ENCODE results near the gene SPATA31E1. TPM values are rescaled to one million over a fixed set of nuclear protein-coding genes. Genes with fewer than 3 reads are reported as not detected.
"Not testable (repeated sequence)": the region's sequence is repeated elsewhere in the genome, so short reads cannot be mapped to it uniquely, and the experiment has no call there.

SPATA31E1 gene
- total RNA-seq, 1 donor from 2014 or later, result not detected

DNA sequence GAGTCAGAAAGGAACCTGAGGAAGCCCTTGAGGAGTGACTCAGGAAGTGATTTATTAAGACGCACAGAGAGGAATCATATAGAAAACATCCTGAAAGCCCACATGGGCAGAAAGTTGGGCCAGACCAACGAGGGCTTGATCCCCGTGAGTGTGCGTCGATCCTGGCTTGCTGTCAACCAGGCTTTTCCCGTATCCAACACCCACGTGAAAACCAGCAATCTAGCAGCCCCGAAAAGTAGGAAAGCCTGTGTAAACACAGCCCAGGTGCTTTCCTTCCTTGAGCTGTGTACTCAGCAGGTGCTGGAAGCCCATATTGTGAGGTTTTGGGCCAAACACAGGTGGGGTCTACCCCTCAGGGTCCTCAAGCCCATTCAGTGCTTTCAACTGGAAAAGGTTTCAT, 38.9 kb downstream of the SPATA31E1 start:
- H3K4me3 ChIP-seq; H3K9me3 ChIP-seq (replicated peaks); H3K36me3 ChIP-seq; intact Hi-C loops (cut with micrococcal nuclease); H3K27ac ChIP-seq (replicated peaks); H3K27me3 ChIP-seq (ENCODE audit: low read depth); DNase-seq; H3K4me1 ChIP-seq: not testable (repeated sequence)

DNA sequence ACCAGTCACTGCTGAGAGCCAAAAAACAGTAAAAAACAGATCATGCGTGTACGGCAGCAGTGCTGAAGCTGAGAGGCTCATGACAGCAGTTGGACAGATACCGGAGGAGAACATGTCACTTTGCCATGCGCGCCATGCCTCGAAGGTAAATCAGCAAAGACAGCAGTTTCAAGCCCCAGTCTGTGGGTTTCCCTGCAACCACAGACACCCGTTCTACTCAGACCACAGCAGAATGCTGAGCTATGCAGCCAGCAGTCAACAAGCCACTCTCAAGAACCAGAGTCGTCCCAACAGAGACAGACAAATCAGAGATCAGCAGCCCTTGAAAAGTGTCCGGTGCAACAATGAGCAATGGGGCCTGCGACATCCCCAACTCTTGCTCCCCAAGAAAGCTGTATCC, 40.3 kb downstream of the SPATA31E1 start:
- DNase-seq; intact Hi-C loops (cut with micrococcal nuclease); H3K27me3 ChIP-seq (ENCODE audit: low read depth); H3K4me3 ChIP-seq; H3K4me1 ChIP-seq; H3K36me3 ChIP-seq; H3K9me3 ChIP-seq (replicated peaks); H3K27ac ChIP-seq (replicated peaks): not testable (repeated sequence)

DNA sequence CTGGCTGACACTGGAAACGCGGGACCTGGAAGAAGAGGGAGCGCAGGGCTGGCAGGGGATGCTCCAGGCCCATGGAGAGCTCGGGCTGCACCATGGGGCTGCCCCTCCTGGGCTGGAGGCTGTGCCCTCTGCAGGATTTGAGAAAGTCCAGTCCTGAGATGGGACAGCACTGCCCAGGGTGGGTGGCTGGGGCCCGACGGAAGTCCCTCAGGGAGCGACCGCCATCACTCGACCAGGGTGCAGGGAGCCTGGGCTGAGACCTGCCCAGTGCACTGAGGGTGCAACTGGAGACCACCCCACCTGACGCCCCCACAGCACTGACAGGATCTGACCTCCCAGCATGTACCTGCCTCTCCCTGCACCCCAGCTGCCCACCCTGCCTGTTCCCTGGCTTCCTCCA, 42.2 kb downstream of the SPATA31E1 start:
- H3K27ac ChIP-seq (replicated peaks); H3K27me3 ChIP-seq (ENCODE audit: low read depth); intact Hi-C loops (cut with micrococcal nuclease); H3K36me3 ChIP-seq; DNase-seq; H3K4me3 ChIP-seq; H3K9me3 ChIP-seq (replicated peaks); H3K4me1 ChIP-seq: not testable (repeated sequence)

DNA sequence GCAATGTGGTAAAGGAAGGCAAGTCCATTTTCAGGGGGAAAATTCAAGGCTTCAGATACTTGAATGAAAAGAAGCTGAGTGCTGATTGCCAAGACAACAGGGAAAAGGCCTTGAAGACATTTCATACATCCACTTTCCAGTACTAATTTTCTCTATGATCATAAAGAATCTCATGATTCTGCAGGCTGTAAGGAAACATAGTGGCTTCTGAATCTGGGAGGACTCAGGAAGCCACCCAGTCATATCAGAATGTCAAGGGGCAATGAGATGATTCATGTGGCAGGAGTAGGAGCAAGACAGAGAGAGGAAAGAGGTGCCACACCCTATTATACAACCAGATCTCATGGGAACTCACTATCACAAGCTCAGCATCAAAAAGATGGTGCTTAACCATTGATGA, 46.5 kb downstream of the SPATA31E1 start:
- H3K27ac ChIP-seq (replicated peaks); H3K4me3 ChIP-seq; H3K27me3 ChIP-seq (ENCODE audit: low read depth); DNase-seq; intact Hi-C loops (cut with micrococcal nuclease); H3K9me3 ChIP-seq (replicated peaks); H3K36me3 ChIP-seq; H3K4me1 ChIP-seq: not testable (repeated sequence)

DNA sequence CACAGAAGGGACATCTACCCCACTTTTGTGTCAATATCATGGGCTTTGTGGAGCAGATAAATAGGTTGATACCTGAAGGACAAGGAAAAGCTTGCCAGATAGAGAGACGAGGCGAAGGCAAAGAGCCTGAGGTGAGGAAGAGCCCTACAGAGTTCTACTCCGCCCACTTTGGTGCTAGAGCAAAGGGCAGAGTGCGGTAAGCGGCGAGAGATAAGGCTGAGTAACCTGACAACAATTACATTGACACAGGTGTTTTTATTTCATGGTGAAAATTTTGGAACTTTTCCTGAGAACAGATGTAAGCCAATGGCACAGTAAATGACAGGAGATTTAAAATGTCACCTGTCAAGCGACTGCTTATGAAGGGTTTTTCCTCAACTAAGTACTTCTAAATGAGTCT, 51.8 kb downstream of the SPATA31E1 start:
- DNase-seq; intact Hi-C loops (cut with micrococcal nuclease); H3K4me3 ChIP-seq; H3K4me1 ChIP-seq; H3K36me3 ChIP-seq; H3K27me3 ChIP-seq (ENCODE audit: low read depth); H3K27ac ChIP-seq (replicated peaks); H3K9me3 ChIP-seq (replicated peaks): not testable (repeated sequence)

DNA sequence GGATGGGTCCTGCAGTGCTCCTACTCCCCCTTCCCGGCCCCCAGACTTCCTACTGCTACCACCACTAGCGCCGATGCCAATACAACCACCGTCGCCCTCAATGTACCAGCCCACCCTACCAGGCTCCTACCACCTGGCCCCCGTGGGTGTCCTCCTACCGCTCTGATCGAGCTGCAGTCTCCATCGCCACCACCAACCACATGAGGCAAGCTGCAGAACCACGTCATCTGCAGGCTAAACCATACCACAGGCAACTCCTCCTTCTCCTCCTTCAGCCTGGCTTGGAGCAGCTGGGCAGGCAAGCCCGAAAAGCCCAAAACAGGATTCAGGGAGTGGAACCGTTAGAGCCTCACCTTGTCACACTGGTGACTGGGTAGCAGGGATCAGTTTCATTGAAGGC, 54.7 kb downstream of the SPATA31E1 start:
- H3K27me3 ChIP-seq (ENCODE audit: low read depth); H3K4me3 ChIP-seq; intact Hi-C loops (cut with micrococcal nuclease); H3K4me1 ChIP-seq; H3K36me3 ChIP-seq; H3K9me3 ChIP-seq (replicated peaks); DNase-seq; H3K27ac ChIP-seq (replicated peaks): not testable (repeated sequence)

DNA sequence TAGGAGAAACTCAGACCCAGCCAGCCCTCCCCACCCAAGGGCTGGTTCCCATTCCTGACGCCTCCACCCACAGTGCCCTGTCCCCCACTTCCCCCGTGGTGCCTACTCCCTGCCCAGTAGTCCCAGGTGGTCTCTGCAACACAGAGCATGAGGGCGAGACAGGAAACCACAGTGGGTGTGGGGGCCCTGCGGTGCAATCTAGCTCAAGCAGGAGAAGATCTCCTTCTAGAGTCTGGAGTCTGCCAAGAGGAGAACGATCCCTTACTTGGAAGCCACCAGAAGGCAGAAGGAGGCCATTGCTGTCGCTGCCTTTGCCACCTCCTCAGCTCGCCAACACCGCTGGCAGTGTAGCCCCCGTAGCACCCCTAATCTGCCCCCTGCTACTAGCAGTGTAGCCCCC, 55.2 kb downstream of the SPATA31E1 start:
- H3K27ac ChIP-seq (replicated peaks); H3K4me1 ChIP-seq; H3K36me3 ChIP-seq; DNase-seq; H3K4me3 ChIP-seq; H3K9me3 ChIP-seq (replicated peaks); intact Hi-C loops (cut with micrococcal nuclease); H3K27me3 ChIP-seq (ENCODE audit: low read depth): not testable (repeated sequence)

DNA sequence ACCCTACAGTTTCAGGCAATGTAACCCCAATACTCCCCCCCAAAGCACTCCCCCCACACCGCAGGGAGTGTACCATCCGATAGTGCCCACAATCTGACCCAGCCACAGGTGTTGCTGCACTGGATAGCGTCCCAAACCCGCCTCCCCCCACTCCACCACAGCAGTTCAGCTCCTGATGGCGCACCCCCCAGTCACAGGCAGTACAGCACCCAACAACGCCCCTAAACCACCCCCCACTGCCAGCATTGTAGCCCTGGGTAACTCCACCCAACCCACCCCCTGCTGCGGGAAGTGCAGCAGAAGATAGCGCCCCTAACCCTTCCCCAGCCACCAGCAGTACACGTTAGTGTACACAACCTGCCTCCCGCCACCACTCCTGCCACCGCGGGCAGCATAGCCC, 55.7 kb downstream of the SPATA31E1 start:
- H3K27me3 ChIP-seq (ENCODE audit: low read depth); H3K4me1 ChIP-seq; H3K9me3 ChIP-seq (replicated peaks); DNase-seq; H3K27ac ChIP-seq (replicated peaks); intact Hi-C loops (cut with micrococcal nuclease); H3K4me3 ChIP-seq; H3K36me3 ChIP-seq: not testable (repeated sequence)

Other genes with a start within 250 kb of the SPATA31E1 start
- 116 TPM for gene CTSL, start 156.8 kb upstream of the SPATA31E1 start, total RNA-seq
- gene SPATA31C1, start 35.1 kb downstream of the SPATA31E1 start, total RNA-seq, result not detected
- 2.8 TPM for gene CDK20, start 91.7 kb downstream of the SPATA31E1 start, total RNA-seq

Data from left ventricle myocardium inferior (tissue), 1 donor.